SKM-1 (cell line): ENCODE measurements around the gene OR4E1.
"Not testable (repeated sequence)": the region's sequence is repeated elsewhere in the genome, so short reads cannot be mapped to it uniquely, and the experiment has no call there.

Experiments used
- DNase-seq: peaks from one replicate; lab custom pipeline; 2025; ENCODE audit not compliant: unreplicated experiment; lab: John Stamatoyannopoulos, UW

Gene OR4E1, protein sequence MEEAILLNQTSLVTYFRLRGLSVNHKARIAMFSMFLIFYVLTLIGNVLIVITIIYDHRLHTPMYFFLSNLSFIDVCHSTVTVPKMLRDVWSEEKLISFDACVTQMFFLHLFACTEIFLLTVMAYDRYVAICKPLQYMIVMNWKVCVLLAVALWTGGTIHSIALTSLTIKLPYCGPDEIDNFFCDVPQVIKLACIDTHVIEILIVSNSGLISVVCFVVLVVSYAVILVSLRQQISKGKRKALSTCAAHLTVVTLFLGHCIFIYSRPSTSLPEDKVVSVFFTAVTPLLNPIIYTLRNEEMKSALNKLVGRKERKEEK

DNA sequence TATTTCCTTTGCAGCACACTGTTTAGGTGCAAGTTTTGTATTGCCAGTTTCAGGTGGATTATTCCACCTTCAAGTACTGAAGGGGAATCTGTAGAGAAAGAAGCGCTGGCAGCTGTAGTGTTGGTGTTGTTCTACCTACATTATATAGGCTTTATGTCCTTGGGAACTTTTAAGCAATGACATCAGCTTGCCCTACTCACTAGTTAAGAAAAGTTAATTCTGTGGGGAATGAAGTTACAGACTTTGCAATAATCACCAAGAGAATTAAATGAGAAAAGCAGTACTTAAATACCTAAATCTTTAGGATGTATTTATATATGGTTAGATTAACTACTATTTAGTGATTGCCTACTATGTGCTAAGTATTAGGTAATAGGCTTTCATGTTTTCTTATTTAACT, at the start of gene OR4E1:
Gene OR4E1 (minus strand): TSS at position 101 of the 400 bp plus-strand sequence. CDS start 2,883 bp downstream, outside the sequence.
- DNase-seq, result no peak

DNA sequence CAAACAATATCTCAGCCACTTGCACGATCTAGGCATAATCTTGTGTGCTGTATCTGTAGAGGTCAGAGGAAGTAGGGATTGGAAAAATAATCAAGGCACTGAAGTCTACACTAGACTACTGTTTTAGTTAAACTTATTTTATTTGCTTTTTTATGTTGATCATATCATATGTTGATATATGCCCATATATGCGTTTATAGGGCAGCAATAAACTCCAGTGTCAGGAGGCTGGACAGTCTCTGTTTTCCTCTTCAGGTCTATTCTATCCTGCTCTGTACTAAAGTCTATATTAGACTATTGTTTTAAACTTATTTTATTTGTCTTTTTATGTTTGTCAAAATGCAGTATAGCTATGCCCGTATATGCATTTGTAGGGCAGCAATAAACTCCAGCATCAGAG, 47.9 kb upstream of the OR4E1 start:
- no peak for DNase-seq

DNA sequence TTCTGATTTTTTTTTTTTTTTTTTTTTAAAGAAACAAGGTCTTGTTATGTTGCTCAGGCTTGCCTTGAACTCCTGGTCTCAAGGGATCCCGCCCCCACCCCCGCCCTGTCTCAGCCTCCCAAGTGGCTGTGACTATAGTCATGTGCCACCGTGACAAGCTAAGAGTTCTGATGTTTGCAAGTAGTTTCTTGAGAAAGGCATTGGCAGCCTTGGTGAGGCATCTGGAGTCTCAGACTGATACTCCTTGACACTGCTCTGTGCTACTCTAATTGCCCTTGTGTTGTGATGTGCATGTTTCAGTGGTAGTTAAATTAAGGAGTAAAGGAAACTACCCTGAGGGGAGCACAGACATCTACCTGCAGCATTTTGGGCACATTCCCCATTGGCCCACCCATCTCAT, 46.2 kb upstream of the OR4E1 start:
- no peak for DNase-seq

DNA sequence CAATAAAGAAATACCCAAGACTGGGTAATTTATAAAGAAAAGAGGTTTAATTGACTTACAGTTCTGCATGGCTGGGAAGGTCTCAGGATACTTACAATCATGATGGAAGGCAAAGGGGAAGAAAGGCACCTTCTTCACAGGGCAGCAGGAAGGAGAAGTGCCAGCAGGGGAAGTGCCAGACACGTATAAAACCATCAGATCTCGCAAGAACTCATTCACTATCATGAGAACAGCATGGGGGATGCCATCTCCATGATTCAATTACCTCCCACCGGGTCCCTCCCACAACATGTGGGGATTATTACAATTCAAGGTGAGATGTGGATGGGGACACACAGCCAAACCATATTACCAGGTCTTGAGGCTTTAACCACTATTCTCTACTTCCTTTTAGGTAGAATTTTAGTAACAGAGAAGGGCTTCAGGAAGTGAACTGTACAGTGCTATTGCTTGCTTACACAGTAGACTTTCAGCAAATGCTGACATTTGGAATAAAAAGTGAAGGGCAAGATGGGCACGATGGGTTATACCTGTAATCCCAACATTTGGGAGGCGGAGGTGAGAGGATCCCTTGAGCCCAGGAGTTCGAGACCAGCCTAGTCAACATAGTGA, 40.8 kb upstream of the OR4E1 start:
- no peak for DNase-seq

DNA sequence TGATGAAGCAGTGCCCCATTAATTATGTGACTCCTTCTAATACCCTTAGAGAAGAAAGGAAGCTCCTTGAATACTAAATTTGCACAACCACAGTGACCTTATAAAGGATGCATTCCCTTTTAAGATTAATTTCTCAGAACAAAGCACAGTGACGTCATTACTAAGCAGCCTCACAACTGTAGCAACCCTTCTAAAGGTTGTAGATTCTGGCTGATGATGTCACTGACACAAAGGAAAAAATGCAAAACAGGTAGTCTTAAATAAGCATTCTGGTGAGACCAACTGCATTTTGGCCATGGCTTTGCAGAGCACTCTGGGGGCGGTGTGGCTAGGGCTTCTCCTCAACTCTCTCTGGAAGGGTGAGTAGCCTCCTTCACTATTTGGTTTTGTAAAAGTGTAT, 38.4 kb upstream of the OR4E1 start:
- no peak for DNase-seq

DNA sequence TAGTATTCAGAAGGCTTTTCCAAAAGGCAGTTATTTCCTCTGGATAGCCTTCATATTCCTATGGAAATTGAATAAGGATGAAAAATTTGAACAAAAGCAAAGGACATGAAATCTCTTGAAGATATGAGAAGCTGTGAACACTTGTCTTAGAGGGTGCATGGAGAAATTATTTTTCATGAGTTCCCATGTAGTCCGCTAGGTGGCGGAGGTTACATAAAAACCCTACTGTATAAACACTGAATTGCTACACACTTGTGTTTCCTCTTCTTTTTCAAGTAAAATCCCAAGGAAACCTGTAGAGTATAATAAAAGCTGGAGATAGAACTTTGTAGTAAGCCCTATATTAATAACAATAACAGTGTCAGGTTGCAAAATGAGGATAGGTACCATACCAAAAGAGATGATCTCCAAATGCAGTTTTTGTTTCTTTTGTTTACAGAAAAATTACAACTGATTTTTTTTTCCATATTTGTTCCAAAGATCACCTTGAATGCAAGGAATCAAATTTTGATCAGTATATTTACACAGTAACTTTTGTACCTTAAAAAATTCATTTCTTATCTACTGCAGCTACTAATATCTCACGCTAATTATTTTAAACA, 37.8 kb upstream of the OR4E1 start:
- DNase-seq, result peak; percentile 2

DNA sequence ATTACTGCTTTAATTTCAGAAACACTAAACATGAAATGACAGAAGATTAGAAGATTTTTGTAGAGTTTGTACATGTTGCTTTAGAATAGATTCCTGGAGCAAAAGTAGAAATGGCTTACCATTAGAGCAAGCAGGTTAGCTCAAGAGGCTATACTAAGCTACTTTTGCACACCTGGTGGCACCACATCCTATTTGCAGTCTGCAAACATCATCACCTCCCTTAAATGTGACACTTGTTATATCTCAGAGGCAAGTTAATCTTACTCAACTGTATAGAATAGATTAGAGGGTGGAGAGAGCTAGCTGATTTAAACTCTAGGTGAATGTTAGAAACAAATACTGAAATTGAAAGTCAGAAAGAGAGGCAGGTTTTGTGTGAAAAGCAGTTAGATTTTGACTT, 30.7 kb upstream of the OR4E1 start:
- DNase-seq, result no peak

DNA sequence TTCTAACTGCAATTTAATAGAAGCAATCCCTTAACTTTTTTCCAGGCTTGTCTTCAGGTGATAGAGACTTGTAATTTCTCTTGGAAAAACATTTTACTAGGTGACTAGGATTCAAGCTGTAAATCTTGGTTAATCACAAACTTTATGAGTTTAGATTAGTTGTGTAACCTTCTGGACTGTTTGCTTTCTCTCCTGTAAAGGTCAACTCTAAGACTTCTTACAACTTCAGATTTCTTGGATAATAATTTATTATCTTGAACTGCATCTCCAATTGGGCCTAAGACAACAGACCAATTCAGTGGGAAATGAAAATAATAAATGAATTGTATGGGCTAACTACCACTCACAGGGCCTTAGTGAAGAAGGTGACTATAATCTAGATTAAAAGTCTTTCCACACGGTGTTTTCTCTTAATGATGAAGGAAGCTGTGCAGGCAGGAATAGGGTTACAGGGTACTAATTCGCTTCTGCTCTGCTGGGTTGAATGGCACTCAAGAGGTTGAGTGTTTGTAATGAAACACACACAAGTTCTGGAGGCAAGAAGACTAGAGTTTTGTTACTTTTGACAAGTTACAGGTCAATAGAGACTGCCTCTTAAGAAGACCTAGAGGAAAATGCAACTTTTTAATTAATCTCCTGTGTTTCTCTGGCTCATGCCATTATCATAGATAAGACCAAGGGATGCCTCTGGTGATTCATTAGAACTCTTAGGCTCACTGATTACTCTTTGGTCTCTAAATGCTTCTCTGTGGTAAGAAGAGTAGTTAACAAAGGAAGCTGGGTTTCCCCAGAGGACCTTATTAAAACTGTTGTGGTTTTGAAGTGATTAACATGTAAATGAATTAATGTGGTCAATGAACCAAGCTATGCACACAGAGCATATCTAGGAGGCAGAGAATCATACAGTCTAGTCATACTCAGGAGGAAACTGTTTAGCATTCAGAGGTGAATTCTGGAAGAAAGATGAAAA, 30.0 kb upstream of the OR4E1 start:
- no peak for DNase-seq

DNA sequence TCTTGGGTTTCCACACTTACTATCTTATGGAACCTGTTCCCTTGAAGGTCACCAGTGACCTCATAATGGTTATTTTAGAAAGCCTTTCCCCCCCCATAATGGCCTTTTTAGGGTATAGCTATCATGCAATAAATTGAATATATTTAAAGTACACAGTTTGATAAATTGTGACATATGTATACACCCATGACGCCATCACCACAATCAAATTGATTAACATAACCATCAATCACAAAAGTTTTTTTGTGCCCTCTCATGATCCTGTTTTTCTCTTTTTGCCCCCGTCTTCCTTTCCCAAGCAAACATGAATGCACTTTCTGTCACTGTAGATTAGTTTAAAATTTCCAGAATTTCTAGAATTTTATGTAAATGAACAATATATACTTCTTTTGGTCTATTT, 28.7 kb upstream of the OR4E1 start:
- DNase-seq, result no peak

DNA sequence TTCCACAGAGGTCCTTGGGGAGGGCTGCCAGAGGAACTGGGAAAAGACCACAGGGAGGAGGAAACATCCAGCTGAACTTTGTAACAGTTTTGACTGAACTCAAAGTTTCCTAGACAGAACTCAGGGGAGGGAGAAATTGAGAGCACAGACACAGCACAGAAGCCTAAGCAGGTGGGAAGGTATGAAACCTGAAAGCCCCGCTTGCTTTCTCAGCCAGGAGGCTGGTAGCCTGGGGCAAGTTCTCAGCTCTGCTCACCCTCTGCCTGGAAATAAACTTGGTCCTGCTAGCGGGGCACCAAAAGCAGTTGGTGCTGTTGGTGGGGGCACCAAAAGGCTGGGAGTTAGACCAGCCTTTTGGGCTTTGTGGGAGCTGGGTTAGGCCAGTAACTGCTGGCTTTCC, 25.9 kb upstream of the OR4E1 start:
- DNase-seq, result no peak

DNA sequence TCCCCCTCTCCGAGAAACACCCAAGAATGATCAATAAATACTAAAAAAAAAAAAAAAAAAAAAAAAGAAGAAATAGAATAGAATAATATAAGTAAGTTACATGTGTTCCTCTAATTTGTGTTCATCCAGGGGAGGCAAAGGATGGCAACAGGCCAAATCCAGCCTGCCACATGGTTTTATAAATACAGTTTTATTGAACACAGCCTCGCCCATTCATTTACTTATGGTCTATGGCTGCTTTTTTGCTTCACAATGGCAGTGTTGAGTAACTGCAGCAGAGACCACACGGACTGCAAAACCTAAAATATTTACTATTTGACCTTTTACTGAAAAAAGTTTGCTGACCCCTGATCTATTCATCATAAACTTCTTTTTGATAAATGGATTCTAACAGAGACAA, 24.9 kb upstream of the OR4E1 start:
- not testable (repeated sequence) for DNase-seq

DNA sequence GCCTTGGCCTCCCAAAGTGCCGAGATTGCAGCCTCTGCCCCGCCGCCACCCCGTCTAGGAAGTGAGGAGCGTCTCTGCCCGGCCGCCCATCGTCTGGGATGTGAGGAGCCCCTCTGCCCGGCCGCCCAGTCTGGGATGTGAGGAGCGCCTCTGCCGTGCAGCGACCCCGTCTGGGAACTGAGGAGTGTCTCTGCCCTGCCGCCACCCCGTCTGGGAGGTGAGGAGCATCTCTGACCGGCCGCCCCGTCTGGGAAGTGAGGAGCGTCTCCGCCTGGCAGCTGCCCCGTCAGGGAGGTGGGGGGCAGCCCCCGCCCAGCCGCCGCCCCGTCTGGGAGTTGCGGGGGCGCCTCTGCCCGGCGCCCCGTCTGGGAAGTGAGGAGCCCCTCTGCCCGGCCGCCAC, 24.0 kb upstream of the OR4E1 start:
- DNase-seq, result not testable (repeated sequence)

DNA sequence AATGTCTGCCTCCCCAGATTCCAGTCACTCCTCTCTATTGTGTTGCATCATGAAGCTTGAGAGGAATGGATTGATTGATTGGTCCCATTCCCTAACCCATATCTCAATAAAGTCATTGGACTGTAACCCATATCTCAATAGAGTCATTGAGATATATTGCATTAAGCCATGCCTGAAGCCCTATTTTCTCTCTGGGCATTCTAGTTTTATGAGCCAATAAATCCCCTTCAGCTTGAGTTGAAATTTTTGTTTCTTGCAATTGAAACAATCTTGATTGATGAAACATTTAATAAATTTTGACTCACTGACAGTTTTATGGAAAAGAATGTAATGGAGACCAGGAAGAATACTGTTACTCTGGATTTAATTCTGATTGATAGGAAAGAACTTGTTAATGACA, 20.8 kb upstream of the OR4E1 start:
- DNase-seq, result no peak

DNA sequence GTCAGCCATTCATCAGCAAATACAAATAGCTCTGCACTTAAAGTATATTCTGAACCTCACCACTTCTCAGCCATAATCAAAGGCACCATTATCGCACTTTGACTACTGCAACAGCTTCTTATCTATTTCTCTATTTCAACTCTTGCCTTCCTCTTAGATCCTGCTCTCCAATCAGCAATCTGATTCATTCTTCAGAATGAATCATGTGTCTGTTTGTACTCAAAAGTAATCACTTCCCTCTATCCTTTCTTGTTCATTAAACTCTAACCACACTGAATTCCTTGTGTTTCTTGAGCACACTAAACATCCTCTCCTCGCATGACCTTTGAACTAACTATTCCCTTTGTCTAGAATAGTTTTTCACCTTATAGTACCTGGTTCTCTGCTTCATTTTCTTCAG, 12.8 kb upstream of the OR4E1 start:
- no peak for DNase-seq

DNA sequence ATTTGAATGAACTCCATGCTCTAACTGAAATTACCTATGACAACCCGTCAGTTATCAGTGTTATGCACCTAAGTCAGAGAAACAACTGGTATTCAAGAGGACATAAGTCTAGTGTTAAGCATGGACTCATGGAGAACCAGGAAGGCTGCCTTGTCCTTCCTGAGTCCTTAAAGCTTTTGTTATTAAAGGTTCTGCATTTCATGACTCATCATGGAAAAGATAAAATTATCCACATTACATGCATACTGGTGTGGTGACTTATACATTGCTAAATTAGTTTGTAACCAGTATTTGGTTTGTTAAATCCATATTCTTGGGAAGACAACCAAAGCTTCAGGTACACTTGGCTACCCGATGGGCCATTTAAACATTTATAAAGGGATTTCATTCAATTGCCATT, 6.5 kb upstream of the OR4E1 start:
- DNase-seq, result no peak

DNA sequence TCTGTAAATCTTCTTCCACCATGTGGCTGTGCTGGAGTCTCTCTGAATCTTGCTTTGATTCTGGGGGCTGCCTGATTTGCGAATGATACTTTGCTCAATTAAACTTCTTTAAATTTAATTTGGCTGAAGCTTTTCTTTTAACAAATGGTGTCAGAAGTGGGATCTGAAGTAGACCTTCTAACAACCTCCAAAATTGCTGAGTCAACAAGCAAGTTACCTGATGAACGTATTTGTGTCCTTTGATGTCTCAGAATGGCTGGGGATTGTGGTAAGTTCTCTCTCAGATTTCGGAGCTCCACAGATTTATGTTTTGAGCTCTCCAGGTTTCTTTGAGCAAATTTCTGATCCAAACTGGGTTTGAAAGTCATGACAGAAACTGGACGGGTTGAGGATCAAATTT, 1.9 kb upstream of the OR4E1 start:
- no peak for DNase-seq

DNA sequence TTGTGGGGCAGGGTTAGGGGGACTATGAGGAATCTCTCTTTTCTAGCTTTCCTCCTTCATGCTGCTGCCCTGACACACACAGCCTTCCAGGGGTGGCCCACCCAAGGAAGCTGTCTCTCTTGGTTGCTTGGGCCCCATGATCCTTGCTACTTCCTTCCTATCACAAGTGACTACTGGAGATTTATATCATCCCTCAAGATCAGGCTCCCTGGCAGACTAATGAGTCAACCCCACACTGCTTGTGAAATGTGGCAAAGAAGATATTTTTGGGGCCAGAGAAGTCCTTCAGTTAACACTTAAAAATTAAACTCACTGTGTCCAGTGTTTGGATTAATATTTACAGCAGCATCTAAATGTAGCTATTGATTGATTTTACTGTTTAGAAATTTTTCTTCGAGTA, 1.5 kb downstream of the OR4E1 start:
- no peak for DNase-seq

DNA sequence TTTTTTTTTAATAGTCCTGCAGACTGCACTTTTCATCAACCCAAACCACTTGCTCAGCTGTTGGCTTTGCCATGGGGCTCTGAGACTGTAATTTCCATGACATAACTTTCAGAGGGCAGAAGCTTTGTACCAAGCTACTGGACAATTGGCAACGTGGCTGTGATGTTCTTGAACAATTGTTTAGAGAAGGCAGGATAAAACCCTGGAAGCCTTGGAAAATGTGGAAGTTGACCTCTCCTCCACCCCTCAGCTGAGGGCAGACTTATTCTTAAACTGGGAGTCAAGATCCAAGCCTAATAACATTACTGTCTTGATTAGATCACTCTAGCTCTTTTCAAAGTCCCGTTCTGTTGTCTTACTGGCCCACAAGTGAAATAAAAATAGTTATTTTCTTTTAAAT, 2.2 kb downstream of the OR4E1 start:
- no peak for DNase-seq

DNA sequence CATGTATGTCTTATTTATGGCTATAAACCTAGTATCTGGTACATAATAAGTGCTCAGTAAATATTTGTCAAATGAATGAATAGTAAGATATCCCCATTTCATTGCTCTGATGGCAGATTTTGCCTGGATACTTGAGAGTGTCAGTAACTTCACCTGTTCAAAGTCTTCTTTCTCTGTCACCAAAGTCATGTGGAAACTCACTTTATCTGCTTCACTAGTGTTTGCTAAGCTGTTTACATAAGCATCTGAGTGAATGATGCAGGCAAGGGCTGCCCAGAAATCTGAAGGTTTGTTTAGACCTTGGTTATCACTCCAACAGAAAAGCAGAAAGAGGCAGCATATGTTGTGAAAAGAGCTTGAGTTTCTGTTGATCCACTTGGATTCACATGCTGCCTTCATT, 4.3 kb downstream of the OR4E1 start:
- DNase-seq, result no peak

DNA sequence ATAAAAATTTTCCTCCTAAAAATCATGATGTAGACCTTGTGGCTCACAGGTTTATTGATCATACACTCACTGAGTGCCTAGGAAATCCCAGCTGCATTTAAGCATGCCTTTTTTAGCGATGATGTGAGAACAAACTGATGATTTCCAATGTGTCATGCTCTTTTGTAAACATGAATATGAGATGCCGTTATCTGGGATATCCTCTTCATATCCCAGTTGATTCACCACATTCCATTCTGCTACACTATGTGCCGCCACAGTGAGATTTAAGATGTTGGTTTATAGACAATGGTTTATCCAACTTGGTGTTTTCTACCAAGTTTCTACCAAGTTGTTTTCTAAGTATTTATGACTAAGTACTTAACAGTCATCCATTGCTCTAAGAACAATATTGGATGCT, 5.2 kb downstream of the OR4E1 start:
- no peak for DNase-seq

DNA sequence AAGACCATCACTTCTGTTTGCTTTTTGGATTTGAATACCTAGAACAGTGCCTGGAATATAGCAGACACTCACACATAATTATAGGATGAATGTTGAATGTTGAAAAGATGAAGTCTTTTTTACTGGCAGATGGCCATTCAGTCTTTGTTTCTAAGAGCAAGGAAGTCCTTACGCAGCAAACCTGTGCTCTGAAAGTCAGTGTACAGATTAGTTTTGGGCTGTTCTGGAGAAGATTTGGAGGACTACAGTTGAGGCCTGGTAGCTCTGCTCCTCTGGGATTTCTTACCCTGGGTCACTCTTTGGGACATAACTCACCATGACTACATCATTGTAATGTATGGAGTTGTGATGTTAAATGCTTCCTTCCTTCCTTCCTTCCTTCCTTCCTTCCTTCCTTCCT, 16.6 kb downstream of the OR4E1 start:
- no peak for DNase-seq
